HG02885 (cell line): ENCODE measurements around the gene CHST11.
"Not testable (repeated sequence)": the region's sequence is repeated elsewhere in the genome, so short reads cannot be mapped to it uniquely, and the experiment has no call there.

ENCODE experiments used
- ATAC-seq: cut with Tn5 transposase; IDR thresholded peaks from one replicate; pipeline ENCODE4 v1.9.1; 2021; ENCODE audit warnings: mild to moderate bottlenecking; ENCODE audit not compliant: unreplicated experiment, poor library complexity

The CHST11 gene

GRCh38 chr12:104613372-104613771 is 156.6 kb downstream of the CHST11 start:
- ATAC-seq: not testable (repeated sequence)

GRCh38 chr12:104615048-104615561 is 158.4 kb downstream of the CHST11 start:
- ATAC-seq: no peak

DNA sequence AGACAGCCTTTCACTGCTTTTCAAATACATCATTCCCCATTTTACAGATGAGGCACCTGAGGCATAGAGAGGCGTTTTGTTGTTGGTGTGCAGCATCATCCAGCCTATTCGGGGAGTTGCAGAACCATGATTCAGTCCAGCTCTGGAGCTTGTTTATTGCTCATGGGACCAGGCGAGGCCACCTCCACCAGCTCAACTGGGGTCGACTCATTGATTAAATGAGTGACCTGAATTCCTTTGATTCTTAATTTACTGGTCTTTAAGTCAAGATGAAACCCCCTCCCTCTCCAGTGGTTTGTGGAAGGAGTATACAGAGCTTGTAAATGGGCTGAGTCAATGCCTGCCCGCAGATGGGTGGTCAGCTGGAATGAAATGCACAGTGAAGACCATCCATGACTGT is 161.9 kb downstream of the CHST11 start:
- no peak for ATAC-seq

- no peak for ATAC-seq
Measured at GRCh38 chr12:104619305-104619704, 162.6 kb downstream of the CHST11 start.

DNA sequence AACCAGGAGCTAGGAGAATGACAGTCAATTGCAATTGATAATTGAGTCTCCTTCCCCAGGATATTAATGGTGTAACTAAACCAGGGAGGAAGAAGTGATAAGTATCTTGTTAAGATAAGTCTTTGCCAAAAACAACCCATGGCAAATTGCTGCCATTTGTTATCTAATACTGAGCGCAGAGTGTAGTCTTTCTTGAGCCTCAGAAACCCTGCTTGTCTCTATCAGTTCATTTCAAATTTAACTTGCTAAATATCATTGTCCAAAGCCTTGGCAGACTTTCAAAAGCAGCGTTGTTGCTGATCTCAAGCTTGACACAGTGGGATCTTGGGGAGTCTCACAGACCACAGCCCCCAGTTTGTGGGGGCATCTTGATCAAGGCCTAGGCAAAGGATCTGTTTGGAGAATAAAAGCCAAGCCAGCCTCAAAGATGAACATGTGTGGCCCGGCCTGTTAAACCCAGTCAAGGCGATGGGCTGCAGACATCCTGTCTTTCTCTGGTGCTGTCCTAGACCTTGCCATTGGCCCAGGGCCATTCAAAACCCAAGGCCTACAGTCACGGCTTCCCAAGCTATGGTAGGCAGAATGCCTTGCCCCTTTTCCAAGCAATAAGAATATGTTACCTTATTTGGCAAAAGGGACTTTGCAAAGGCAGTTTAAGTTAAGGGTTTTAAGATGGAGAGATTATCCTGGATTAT is 164.2 kb downstream of the CHST11 start:
- ATAC-seq: no peak

GRCh38 chr12:104622928-104623327 is 166.2 kb downstream of the CHST11 start:
- no peak for ATAC-seq

- no peak for ATAC-seq
Measured at GRCh38 chr12:104623883-104624282, 167.1 kb downstream of the CHST11 start.

- no peak for ATAC-seq
Measured at GRCh38 chr12:104624529-104624928, 167.8 kb downstream of the CHST11 start.

DNA sequence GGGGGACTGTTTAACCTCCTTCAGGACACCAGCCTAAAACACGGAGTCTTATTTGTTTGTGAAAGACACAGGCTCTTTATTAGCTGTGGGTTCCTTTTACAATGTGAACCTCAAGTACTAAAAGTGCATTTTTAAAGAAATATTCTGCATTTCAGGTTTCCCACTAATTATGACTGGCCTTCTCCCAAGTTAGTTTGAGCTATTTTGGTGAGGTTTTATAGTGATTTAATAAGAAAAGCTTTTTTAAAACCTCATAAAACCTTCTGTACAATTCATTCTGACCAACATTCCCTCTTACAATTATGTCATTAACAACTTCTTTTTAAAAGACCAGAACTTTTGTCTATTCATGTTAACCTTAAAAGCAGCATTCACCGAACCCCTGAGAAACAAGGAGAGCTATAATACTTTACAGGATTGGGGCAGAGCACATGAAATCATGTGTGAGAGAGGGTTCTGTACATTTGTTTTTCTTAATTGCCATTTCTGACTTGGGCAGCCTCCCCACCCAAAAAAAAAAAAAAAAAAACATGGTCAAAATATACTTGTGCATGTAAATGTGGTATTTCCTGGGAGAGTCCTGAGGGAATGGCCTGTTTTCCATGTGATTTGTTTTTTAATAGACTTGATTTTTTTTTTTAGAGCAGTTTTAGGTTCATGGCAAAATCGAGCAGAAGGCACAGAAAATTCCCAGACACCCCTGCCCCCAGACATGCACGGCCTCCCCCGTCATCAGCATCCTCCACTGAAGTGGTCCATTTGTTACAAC is 169.5 kb downstream of the CHST11 start:
- ATAC-seq: no peak

- no peak for ATAC-seq
Measured at GRCh38 chr12:104627231-104627989, 170.7 kb downstream of the CHST11 start.

GRCh38 chr12:104627990-104628830 is 171.5 kb downstream of the CHST11 start:
- no peak for ATAC-seq

DNA sequence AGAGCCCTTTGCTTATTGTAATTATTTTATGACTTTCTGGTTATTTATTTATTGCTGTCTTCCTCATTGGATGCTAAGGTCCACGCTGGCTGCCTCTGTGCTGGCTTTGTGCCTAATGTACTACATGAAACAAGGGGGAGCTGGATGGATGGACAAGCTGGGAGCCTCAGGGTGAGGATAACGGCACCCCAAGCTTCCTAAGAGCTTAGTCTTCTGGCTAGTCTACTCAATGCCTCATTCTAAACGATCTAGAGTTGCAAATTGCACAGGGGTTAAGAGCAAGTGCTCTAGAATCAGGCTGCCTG is 172.0 kb downstream of the CHST11 start:
- ATAC-seq: no peak

DNA sequence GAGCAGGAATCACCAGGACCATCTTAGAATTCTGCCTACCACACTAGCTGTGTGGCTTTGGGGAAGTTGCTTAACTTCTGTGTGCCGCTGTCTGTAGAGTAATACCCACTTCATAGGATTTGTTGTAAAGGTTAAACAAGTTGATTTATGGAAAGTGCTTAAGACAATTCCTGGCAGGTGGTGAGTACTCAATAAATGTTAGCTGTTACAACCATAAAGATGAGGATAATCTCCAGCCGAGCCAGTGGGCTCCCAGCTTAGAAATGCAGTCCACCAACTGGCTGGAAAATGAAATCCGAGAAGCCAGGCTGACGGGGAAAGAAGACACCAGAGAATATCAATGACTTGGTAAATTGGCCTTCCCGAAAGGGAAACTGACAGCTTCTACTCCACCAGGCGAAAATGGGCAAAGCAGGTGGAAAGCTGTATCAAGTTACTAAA is 173.5 kb downstream of the CHST11 start:
- ATAC-seq: no peak

DNA sequence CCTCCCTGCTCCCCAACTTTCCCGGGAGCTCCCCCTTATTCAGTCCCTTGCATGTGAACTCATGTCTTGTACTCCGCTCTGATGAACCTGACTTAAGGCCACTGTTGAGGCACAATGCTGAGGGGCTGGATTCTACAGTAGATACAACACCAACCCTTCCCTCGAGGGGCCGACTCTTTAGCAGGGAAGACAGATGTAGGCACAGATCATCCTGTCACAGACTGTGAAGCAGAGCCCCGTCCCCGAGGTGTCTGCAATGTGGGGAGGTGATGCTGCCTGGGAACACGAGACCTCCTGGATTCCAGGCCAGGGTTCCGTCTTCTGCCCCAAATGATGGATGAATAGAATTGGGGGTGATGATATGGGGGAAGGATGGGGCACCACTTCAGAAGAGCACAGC is 175.1 kb downstream of the CHST11 start:
- no peak for ATAC-seq

DNA sequence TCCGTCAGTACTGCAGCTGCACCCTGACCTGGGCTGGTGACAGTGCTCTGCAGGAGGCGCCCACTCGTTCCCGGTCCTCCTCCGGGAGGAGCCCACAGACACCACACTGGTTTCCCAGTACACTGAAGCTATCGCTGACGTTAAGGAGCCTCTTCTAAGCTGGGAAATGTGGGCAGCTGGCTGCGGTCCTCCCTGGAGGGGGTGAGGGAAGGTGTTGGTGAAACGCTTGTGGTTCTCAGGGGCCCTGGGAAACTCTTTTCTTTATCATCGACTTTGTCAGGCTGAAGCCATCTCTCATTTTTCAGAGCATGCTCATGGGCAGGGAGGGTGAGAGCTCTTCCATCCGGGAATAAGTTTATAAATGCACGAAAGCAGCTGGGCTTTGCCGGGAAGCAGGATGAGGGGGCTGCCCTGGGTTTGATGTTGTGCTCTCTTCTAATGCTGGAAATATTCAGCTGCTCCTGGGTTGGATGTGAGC is 176.0 kb downstream of the CHST11 start:
- no peak for ATAC-seq

DNA sequence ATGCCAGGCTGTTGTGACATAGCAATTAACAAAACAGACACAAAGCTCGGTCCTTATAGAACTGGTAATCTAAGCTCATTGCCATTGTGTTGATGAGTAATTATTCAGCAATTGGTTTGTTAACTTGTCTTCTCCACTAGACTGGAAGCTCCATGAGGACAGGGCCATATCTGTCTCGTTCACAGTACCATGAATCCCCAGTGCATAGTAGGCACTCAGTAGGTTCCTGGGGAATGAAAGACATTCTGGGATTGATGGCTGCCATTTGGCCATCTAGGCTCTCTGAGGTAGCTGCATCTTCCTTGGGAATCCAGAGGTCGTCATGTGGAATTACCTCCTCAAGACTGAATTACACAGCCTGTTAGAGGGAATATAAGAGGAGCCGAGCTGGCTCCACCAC is 177.3 kb downstream of the CHST11 start:
- no peak for ATAC-seq

DNA sequence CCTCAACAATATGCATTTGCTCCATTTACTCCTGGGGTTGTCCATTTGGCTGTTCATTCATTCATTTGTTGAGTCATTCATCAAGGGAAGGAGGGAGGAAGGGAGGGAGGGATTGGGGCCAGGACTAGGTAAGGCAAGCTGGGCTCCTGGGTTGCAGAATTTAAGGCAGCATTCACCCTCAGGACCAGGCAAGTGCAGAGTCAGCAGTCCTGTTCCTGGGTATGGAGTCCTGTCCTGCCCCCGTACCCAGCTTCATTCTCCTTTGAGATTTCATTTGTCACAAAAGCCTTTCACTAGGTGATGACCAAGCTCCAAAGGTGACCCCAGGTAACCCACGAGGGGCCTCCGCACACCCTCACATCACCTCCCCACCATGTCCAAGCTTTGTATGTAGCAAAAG is 178.1 kb downstream of the CHST11 start:
- no peak for ATAC-seq

GRCh38 chr12:104635607-104636343 is 179.0 kb downstream of the CHST11 start:
- ATAC-seq: no peak

- ATAC-seq: no peak
Measured at GRCh38 chr12:104636496-104636895, 179.7 kb downstream of the CHST11 start.
